Articular chondrocyte of knee joint (primary cell): ENCODE results near the gene ZNF576. TPM values are rescaled to one million over a fixed set of nuclear protein-coding genes. Genes with fewer than 3 reads are reported as not detected.

ENCODE experiments used
- total RNA-seq: library from RNA; depleted of rRNA; stranded (reverse); fragments of >200 nt; gene quantifications from 2 replicates; pipeline ENCODE4 v1.2.3, GENCODE V29; 2012

ZNF576 gene, protein sequence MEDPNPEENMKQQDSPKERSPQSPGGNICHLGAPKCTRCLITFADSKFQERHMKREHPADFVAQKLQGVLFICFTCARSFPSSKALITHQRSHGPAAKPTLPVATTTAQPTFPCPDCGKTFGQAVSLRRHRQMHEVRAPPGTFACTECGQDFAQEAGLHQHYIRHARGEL
- total RNA-seq, result 7.1 and 9.1 TPM in 2 replicates

DNA sequence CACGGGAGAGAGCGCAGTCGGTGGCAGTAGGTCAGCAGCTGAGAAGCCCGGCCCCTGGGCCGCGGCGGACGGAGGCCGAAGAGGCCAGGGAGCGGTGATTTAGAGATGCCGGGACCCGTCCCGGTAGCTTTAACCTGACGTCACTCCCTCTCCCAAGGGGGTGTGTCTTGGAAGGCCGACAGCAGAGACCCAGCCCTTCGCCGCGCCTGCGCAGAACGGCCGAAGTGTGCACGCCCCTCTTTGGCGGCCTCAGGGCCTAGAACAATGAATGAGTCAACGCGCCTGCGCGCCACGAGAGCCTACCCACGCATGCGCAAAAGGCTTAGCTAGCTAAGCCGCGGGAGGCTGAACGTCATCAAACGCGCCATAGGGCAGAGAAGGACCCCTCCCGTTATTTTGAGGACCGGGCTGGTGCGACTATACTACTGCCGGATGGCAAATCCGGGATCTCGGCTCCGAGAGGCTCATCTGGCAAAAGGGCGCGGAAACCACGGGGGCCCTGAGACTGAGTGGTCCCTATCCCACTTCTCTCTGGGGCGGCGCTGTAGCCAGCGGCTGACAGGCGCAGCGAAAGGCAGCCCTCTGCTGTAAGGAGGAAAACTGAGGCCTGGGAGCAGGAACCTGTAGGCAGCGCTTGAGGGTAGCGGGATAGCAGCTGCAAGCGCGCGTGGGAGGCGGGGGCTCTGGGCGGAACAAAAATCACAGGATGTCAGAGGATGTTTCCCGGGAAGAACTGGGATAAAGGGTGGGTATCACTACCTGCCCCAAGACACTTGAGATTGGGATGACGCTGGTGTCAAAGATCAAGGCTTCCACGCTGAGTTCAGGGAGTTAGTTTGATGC, at the start of gene ZNF576, which contains the start of gene IRGQ:
TSS of gene ZNF576 (plus strand) at position 597 of the 843 bp plus-strand sequence. CDS start 514 bp downstream, outside the sequence.
TSS of gene IRGQ (minus strand) at position 136 of the 843 bp plus-strand sequence. CDS start 796 bp downstream, outside the sequence.

DNA sequence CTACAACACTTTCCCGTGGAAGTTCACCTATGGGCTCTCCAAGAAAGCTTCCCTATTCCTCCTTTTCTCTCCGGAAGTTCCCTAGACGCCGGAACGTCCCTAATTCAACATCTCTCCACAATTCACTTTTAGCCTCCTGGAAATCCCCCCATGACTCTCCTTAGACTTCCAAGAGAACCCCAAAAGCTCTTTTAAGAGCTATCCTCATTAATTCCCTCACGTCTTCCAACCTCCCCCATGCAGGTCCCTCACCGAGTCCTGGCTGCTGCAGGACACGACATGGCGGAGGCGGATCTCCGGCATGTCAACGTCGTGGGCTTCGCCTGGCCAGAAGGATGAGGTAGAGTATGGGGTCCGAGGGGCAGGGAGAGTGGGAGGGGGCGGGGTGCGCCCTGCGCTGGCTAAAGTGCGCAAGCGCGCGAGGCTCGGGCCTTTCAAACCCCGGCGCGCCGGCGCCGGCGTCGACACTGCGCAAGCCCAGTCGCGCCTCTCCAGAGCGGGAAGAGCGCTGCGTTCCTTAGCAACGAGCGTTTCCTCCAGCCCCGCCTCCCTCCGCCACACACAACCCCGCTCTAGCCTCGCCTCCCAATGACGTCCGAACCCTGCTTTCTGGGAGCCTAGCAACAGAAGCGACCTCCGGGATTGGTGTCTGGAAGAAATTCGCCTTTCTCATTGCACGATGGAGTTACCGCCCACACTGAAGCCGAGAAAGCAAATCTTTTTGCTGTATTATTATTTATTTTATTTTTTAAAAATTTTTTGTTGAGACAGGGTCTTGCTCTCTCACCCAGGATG, 21.0 kb upstream of the ZNF576 start, which contains the start of the genes PINLYP and XRCC1:
TSS of gene PINLYP (plus strand) at position 646 of the 795 bp plus-strand sequence. CDS start 1,391 bp downstream, outside the sequence.
TSS of gene XRCC1 (minus strand) at position 372 of the 795 bp plus-strand sequence. CDS start at position 303, 69 bp downstream.

DNA sequence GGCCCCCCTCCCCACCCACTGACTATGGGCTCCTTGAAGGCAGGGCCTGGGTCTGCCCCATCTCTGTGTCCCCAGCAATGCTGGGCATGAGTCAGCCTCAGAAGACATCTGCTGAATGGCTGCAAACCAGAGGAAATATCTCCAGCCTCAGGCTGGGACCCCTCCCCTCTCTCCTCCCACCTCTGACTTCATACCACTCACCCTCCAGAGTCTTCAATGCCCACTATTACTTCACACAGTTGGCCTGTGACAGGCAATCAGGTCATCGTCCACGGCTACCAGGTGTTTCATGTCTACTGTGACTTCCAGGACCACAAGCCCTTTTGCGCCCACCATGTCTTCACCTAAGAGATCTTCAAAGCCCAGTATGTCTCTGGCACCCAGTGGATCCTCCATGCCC, 15.4 kb downstream of the ZNF576 start, which contains the start of gene SRRM5:
TSS of gene SRRM5 (plus strand) at position 301 of the 400 bp plus-strand sequence. CDS start at position 335, 34 bp downstream.

DNA sequence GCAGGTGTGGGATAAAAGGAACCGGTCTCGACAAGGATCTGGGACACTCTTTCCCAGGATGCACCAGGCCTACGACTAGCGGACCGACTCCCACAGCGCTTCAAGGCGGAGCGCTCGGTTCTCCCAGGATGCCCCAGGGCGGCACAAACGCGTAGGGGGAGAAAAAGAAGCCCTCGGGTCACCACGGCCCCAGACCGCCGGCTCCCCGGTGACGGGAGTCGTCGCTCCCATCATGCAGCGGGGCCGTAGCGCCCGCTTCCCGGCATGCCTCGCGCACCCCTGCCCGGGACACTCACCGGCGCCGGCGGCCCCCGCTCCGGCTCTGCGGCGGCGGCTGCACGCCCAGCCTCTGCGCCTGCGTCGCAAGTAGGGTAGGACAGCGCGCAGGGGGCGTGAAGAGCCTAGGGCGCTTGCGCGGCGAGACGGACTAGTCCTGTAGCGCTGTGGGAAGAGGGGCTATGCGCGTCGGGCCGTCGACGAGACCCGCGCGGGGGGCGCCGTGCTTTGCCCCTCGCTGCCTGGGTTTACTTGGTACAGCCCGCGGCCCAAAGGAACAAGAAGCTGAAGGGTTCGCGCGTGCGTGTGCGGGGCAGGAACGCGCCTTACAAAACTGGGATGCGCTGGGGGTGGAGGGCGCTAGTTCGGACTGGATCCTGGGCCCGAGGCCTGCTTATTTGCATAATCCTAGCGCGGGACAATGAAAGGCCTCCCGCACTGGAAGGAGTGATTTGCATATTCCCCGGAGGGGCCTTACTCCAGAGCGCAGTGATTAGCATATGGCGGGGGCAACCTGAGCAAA, 23.1 kb downstream of the ZNF576 start, which contains the start of gene ZNF428:
TSS of gene ZNF428 (minus strand) at position 368 of the 799 bp plus-strand sequence. CDS start 5,325 bp downstream, outside the sequence.

DNA sequence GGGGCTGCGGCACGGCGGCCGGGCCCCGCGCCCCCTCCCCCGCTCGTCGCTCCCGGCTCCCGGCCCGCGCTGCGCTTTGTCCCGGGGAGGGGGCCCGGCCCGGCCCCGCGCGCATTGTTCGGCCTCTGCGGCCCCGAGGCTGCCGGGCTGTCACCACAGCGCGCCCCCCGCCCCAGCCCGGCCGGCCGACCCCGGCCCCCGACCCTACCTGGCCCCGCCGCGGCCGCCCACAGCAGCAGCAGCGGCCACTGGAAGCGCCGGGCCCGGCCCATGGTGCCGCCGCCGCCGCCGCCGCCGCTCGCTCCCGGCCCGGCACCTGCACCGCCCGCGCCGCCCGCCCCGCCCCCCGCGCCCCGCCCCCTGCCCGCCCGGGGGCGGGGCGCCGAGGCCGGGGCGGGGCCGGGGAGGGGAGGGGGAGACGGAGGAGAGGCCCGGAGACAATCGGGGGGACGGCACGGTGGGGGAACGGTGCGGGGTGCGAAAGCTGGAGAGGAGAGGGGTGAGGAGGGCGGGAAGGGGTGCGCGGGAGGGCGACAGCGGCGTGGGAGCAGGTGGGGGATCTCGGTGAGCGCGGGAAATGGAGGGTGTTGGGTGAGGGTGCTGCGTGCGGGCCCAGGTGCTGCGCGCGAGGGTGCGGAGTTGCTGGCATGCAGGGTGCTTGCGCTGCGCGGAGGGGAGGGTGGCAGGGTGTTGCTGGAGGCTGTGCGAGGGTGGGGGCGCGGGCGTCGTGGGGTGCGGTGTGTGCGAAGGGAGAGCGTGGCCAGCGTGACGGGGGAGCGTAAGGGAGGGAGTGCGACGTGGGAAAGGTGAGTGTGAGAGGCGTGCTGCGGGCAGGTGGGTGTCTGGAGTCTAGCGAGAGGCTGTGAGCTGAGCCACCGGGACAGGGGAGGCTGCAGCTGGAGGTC, 43.4 kb downstream of the ZNF576 start, which contains the start of gene CADM4:
TSS of gene CADM4 (minus strand) at position 332 of the 905 bp plus-strand sequence. CDS start at position 272, 60 bp downstream.

Other genes with a start within 250 kb of the ZNF576 start
- gene CD177, start 242.9 kb upstream of the ZNF576 start, total RNA-seq, result 0.11 TPM in 1 of 2 replicates, not detected in the other
- not detected in 2 replicates for gene TEX101, start 181.7 kb upstream of the ZNF576 start, total RNA-seq
- gene LYPD3, start 131.0 kb upstream of the ZNF576 start, total RNA-seq, result 0.26 and 0.32 TPM in 2 replicates
- 7.1 and 8.3 TPM in 2 replicates for gene PHLDB3, start 91.8 kb upstream of the ZNF576 start, total RNA-seq
- gene ETHE1, start 69.4 kb upstream of the ZNF576 start, total RNA-seq, result 41.0 TPM in 2 replicates
- 0.11 and 0.26 TPM in 2 replicates for gene ZNF575, start 63.4 kb upstream of the ZNF576 start, total RNA-seq
- 13.7 and 18.6 TPM in 2 replicates for gene XRCC1, start 21.1 kb upstream of the ZNF576 start, total RNA-seq
- 1.8 and 3.8 TPM in 2 replicates for gene PINLYP, start 20.8 kb upstream of the ZNF576 start, total RNA-seq
- gene IRGQ, start 461 bp upstream of the ZNF576 start, total RNA-seq, result 18.3 and 19.3 TPM in 2 replicates
- gene SRRM5, start 15.5 kb downstream of the ZNF576 start, total RNA-seq, result not detected in 2 replicates
- gene ZNF428, start 23.0 kb downstream of the ZNF576 start, total RNA-seq, result 17.7 and 21.6 TPM in 2 replicates
- gene CADM4, start 43.3 kb downstream of the ZNF576 start, total RNA-seq, result 0.26 and 0.43 TPM in 2 replicates
- 36.2 and 38.2 TPM in 2 replicates for gene PLAUR, start 73.6 kb downstream of the ZNF576 start, total RNA-seq
- gene IRGC, start 119.5 kb downstream of the ZNF576 start, total RNA-seq, result not detected in 2 replicates
- 16.5 and 16.8 TPM in 2 replicates for gene SMG9, start 158.4 kb downstream of the ZNF576 start, total RNA-seq
- gene KCNN4, start 184.4 kb downstream of the ZNF576 start, total RNA-seq, result 3.9 and 6.1 TPM in 2 replicates
- gene LYPD5, start 205.9 kb downstream of the ZNF576 start, total RNA-seq, result 0.65 and 1.1 TPM in 2 replicates
- gene ZNF283, start 230.7 kb downstream of the ZNF576 start, total RNA-seq, result 19.1 and 20.4 TPM in 2 replicates